ENCODE data around the gene CIAO3.

- TF ChIP-seq POLR2A (IDR thresholded peaks at IDR 0.05; ENCODE audit: low read depth, low read length) = no peak
- TF ChIP-seq TAF1 (IDR thresholded peaks at IDR 0.05; ENCODE audit: borderline replicate concordance, low read depth, low read length) = no peak
Measured at GRCh38 chr16:727291-727977, 13.4 kb downstream of the CIAO3 start.
